Measurements from ENCODE around the gene FOXO3.
"Not testable (repeated sequence)": the region's sequence is repeated elsewhere in the genome, so short reads cannot be mapped to it uniquely, and the experiment has no call there.

The FOXO3 gene

DNA sequence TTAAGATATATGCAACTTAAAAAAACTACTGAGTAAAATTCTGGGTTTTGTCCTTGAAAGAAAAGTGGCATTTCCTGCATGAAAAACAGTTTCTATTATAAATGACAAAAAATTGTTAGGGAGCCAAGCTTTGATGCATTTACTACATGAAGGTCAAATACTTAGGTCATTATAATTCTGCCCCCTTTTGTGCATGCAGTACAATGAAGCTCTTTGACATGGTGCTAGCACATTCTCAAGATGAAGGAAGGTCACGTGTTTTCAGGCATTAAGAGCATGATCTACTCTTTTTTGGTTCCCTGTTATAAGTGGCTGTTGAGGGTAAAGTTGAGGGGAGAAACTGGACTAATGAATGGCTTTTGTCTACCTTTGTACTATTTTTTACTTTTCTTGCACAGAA, 72.7 kb downstream of the FOXO3 start:
- no peak for DNase-seq

- DNase-seq, result peak; percentile 33
Measured at GRCh38 chr6:108635505-108636226, 74.9 kb downstream of the FOXO3 start.

DNA sequence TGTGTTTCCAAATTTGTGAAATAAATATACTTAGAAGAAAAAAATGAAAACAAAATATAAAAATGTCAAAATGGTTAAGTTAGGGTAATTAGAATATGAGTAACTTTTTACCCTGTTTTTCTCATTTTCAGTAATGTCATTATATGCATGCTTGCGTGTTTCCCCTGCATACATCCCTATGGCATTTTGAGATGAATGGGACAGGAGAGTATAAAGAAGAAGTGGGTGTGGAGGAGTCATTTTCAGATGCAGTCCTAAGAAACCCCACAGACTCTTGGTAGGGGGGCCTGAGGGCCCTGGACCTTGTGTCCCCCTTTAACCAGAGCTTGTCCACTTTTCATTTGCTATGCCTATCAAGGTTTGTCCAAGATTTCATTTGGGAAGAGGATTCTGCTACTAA, 77.2 kb downstream of the FOXO3 start:
- DNase-seq, result no peak

DNA sequence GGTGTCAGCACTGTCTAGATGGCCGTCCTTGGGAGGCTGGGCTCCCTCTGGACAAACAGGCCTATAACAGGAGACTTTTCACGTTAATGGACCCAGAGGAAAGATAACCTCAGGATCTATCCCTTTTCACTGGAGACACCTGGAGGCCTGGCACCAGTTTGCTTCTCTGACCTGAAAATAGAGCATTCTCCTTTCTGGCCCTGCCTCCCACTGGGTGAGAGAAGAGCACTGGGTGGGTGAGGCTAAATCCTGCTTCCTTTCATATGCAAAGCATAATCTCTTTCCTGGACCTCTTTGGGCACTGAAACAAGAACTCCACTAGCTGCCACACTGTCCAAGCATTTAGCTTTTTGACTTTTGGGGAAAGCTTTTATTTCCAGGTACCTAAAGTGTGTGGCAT, 78.3 kb downstream of the FOXO3 start:
- no peak for DNase-seq

DNA sequence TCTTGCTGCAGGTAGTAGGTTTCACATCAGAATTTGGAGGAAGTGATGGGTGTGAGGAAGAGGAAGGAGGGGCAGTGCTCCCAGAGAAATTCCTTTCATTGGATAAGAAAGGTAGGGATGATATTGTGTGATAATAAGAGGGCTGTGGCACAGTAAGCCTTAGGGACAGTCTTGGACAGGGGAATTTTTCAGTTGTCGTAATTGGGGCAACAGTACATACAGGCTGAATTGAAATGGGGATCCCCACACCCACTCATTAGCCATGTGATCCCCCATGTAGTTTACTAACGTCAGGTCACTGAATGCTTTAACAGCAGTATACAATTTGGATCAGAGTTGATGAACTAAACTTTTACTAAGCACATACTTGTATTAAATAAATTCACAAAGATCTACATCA, 79.4 kb downstream of the FOXO3 start:
- DNase-seq, result no peak

GRCh38 chr6:108643184-108643583, 82.5 kb downstream of the FOXO3 start:
- DNase-seq, result no peak

DNA sequence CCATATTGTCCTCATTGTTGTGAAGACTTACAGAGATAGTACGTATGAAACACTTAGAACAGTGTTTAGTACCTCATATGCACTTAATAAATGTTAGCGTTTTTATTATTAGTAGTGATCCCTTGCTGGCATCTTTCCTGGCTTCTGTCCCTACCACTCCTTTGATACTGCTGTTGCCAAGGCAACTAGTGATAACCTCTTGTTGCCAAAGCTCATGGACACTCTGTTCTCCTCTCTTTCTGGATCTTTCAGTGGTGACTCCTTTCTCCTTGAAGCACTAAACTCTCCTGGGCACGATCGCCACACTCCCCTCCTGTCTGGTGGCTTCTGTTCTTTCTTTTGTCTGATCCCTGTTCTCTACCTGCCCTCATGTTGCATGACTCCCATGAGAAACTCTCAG, 83.5 kb downstream of the FOXO3 start:
- no peak for DNase-seq

- no peak for DNase-seq
Measured at GRCh38 chr6:108648191-108648590, 87.5 kb downstream of the FOXO3 start.

DNA sequence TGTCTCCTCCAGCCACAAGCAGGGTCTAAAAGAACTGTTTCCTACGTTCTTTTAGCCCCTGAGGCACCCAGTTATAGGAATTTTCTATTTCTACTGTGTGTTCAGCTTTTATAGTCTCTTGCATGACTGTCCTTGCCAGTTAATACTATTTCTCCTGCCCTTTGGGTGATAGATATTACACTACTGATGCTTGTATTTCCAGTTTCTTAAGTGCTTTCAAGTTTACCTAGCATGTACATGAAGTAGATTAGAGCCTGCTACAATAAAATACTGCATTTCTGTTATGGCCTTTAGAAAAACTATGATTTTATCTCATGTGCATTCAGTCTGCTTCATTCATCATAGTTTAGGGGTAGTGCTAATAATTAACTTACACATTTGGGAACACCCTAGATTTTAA, 89.6 kb downstream of the FOXO3 start:
- no peak for DNase-seq

- no peak for DNase-seq
Measured at GRCh38 chr6:108650781-108651180, 90.1 kb downstream of the FOXO3 start.

GRCh38 chr6:108651340-108652227, 90.9 kb downstream of the FOXO3 start:
- DNase-seq, result no peak

- DNase-seq, result no peak
Measured at GRCh38 chr6:108652375-108652774, 91.7 kb downstream of the FOXO3 start.

DNA sequence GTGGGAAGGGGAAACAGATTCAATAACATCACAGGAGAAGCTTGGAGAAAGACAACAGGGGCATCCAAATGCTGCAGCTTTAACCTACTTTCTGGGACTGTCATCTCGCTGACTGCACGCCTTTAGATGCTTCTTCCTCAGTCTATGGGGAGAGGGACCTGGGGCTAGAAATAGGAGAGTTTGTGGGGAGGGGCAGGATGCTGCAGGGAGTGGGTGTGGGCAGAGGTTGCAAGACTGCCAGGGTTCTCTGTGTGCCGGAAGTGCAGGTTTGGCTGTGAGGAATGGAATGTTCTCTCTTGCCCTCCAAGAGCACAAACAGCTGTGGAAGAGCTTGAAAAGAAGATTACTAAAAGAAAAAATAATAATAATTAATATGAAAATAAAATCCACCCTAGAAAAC, 93.2 kb downstream of the FOXO3 start:
- peak; percentile 25 for DNase-seq

GRCh38 chr6:108654465-108655106, 93.9 kb downstream of the FOXO3 start:
- DNase-seq, result no peak

- no peak for DNase-seq
Measured at GRCh38 chr6:108655806-108656651, 95.3 kb downstream of the FOXO3 start.

- DNase-seq, result no peak
Measured at GRCh38 chr6:108656836-108657235, 96.1 kb downstream of the FOXO3 start.

DNA sequence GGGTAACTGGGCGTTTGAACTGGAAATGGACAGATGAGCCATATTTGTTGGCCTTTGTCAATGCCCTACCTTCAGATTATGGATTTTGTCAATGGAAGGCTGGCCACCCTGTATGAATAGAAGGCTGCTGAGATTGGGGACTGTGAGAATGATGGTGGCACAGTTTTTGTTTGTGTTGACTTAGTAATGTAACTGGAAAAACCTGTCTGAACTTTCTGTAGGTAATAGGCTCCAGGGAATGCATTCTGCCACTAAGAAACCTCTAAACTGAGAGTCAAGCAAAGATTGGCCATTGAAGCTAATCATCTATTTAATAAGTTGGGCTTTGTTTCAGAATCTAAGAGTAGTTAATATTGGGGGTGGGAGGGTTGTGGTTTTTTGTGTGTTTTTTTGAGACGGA, 97.5 kb downstream of the FOXO3 start:
- DNase-seq, result no peak

GRCh38 chr6:108658785-108659184, 98.1 kb downstream of the FOXO3 start:
- DNase-seq, result not testable (repeated sequence)

- no peak for DNase-seq
Measured at GRCh38 chr6:108660251-108660650, 99.5 kb downstream of the FOXO3 start.

GRCh38 chr6:108661430-108661829, 100.7 kb downstream of the FOXO3 start:
- no peak for DNase-seq

DNA sequence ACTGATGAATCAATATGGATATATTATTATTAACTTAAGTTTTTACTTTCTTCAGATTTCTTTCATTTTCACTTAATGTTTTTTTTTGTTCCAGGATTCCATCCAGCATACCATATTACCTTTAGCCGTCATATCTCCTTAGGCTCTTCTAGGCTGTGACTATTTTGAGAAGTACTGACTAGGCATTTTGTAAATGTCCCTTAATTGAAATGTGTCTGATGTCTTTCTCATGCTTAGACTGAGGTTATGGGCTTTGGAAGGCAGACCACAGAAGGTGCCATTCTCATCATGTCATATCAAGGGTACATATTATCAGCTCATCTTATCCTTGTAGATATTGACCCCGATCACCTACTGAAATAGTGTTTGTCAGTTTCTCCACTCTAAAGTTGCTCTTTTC, 101.3 kb downstream of the FOXO3 start:
- no peak for DNase-seq

DNA sequence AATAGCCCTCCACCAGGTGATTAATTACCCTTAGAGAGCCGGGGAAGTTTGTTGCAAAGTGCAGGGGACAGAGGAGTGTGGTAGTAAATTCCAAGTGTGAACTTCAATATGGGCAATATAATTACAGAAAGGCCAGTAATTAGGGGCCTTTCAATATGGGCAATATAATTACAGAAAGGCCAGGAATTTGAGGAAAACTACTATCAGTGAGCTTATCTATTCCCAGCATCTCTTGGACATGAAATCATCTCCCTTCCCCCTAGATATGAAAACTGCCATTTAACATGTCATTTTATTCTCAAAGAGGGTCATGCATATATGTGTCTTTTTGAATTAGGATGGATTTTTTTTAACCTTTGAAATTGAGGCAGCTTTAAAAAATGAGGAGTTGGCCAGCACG, 102.0 kb downstream of the FOXO3 start:
- DNase-seq, result no peak

Measured in CD4-positive, alpha-beta T cell treated with Interleukin-17A for 4 hours (primary cell).